Activated CD4-positive, alpha-beta memory T cell treated with anti-CD3 and anti-CD28 coated beads for 36 hours (primary cell): Measurements from ENCODE around the gene RRP8. TPM values are rescaled to one million over a fixed set of nuclear protein-coding genes. Genes with fewer than 3 reads are reported as not detected.

Experiments used
- CTCF ChIA-PET: fragments of 350-600 bp; sonication (Branson Sonifier 250); formaldehyde crosslinking; loops from one replicate; lab custom pipeline; 2021; ENCODE audit warnings: antibody characterized with exemption, inconsistent platforms; lab: Charles Lee
- POLR2A ChIA-PET: fragments of 350-600 bp; sonication (Branson Sonifier 250); formaldehyde crosslinking; loops from one replicate; lab custom pipeline; 2021; ENCODE audit warnings: antibody characterized with exemption; lab: Charles Lee
- DNase-seq: peaks from one replicate; pipeline ENCODE4 v3.0.0-alpha.2; 2020
- H3K27ac Mint-ChIP-seq: one replicate; pipeline ENCODE4 v1.8.0; 2021; ENCODE audit warnings: mixed read lengths
- H3K27me3 Mint-ChIP-seq: one replicate; pipeline ENCODE4 v1.8.0; 2021; ENCODE audit warnings: mixed read lengths
- H3K36me3 Mint-ChIP-seq: one replicate; pipeline ENCODE4 v1.8.0; 2021; ENCODE audit warnings: mixed read lengths
- H3K4me1 Mint-ChIP-seq: one replicate; pipeline ENCODE4 v1.8.0; 2021; ENCODE audit warnings: low read depth, mixed read lengths
- H3K4me3 Mint-ChIP-seq: one replicate; pipeline ENCODE4 v1.8.0; 2021; ENCODE audit warnings: mild to moderate bottlenecking, mixed read lengths
- H3K9me3 Mint-ChIP-seq: one replicate; pipeline ENCODE4 v1.8.0; 2021; ENCODE audit warnings: mixed read lengths
- intact Hi-C: fragments of 100-400 bp; cut with micrococcal nuclease; formaldehyde crosslinking; loops from one replicate; pipeline ENCODE4 v1.15.1; 2023
- total RNA-seq, 2 experiments: library from RNA; stranded (reverse); gene quantifications; one replicate each; pipeline ENCODE4 v1.2.3, GENCODE V29; 2021

The RRP8 gene
- total RNA-seq, 2 experiments from 2014 or later, result 34.9 to 37.5 TPM

DNA sequence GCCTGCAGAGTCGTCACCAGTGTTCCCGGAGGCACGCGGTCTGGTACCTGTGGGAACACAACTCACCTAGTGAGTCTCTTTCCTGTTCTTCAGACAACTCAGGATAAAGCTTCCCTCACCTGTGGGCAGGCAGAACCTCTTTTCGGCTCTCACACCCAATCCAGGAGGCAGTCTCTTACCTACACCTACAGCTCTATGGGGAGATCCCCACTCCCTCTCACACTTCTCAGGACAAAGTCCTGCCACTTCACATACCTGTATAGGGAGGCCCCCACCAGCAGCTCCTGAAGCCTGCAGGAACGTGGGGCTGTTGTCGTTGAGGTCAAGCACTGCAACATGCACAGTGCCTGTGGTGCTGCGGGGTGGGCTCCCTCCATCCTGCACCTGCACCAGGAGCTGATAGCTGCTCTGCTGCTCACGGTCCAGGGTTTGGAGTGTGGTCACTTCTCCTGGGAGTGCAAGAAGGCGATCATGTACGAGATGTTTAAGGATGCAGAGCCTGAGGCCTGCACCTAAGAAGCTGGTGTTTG, 28.0 kb upstream of the RRP8 start:
- Mint-ChIP-seq H3K4me1 (peaks cover 19% of the 10 kb centered on the region), H3K27me3 (no peaks in the 10 kb centered on the region), H3K4me3 (no peak overlapping the region), H3K36me3 (peaks cover 1% of the 10 kb centered on the region), H3K9me3 (no peaks in the 10 kb centered on the region), H3K27ac (no peak overlapping the region)
- intact Hi-C loops, result no loop called here
- DNase-seq, result no peak
- POLR2A ChIA-PET, result interaction anchor here (1.0 kb wide), 1 partner anchor 10 kb away, joined by 3 read pairs; no protein-coding TSS in a partner anchor
- CTCF ChIA-PET, result interaction anchor here (0.8 kb wide), 1 partner anchor 74 kb away, joined by 3 read pairs; no protein-coding TSS in a partner anchor

- Mint-ChIP-seq H3K27ac (no peak overlapping the region), H3K27me3 (no peaks in the 10 kb centered on the region), H3K4me3 (no peak overlapping the region), H3K9me3 (no peaks in the 10 kb centered on the region), H3K4me1 (peaks cover 20% of the 10 kb centered on the region), H3K36me3 (peaks cover 1% of the 10 kb centered on the region)
- ChIA-PET CTCF (interaction anchor here (0.8 kb wide), 1 partner anchor 74 kb away, joined by 3 read pairs; no protein-coding TSS in a partner anchor), POLR2A (interaction anchor here (1.0 kb wide), 1 partner anchor 10 kb away, joined by 3 read pairs; no protein-coding TSS in a partner anchor)
- DNase-seq, result no peak
- intact Hi-C loops, result no loop called here
Measured at GRCh38 chr11:6630632-6631291, 27.3 kb upstream of the RRP8 start.

DNA sequence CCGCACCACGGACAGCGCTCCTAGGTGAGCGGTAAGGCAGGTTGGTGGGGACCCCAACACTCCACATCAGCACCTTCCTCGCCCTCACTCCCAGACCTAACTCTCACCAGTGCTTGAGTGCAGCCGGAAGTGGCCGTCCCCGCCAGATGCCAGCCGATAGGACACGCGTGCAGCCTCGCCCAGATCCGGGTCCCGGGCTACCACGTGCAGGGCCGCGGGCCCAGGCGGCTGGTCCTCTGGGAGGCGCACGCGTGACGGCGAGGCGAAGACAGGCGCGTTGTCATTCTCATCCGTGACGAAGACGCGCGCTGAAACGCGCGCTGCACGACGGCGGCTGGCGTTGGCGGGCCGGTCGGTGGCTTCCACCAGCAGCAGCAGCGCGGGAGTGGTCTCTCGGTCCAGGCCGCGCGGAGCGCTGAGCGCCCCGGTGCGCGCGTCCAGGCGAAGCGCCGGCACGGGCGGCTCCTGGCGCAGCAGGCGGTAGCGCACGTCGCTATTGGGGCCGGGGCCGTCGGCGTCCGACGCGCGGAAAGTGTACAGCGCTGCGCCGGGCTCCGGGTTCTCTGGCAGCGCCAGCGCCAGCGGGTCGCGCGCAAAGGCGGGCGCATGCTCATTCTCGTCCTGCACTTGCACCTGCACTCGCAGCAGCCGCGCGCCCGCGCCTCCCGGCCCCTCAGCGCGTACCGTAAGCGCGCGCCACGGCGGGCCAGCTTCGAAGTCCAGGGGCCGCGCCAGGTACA, 26.6 kb upstream of the RRP8 start:
- POLR2A ChIA-PET, result no interaction called here
- Mint-ChIP-seq H3K4me1 (peaks cover 20% of the 10 kb centered on the region), H3K4me3 (no peak overlapping the region), H3K36me3 (peaks cover 1% of the 10 kb centered on the region), H3K27me3 (no peaks in the 10 kb centered on the region), H3K9me3 (no peaks in the 10 kb centered on the region), H3K27ac (no peak overlapping the region)
- no peak for DNase-seq
- CTCF ChIA-PET, result interaction anchor here (1.0 kb wide), 1 partner anchor 11 kb away, joined by 4 read pairs; the partner anchor contains the start of gene TPP1
- intact Hi-C loops, result no loop called here

- Mint-ChIP-seq H3K9me3 (no peaks in the 10 kb centered on the region), H3K27ac (no peak overlapping the region), H3K4me1 (peaks cover 20% of the 10 kb centered on the region), H3K4me3 (no peak overlapping the region), H3K27me3 (no peaks in the 10 kb centered on the region), H3K36me3 (peaks cover 1% of the 10 kb centered on the region)
- ChIA-PET POLR2A (no interaction called here), CTCF (interaction anchor here (0.8 to 1.0 kb wide), 2 partner anchors 11 to 18 kb away, joined by 3 to 4 read pairs; partner anchors contain the start of genes TAF10 and TPP1)
- intact Hi-C loops, result no loop called here
- no peak for DNase-seq
Measured at GRCh38 chr11:6629573-6629891, 26.1 kb upstream of the RRP8 start.

GRCh38 chr11:6628526-6628925, 25.1 kb upstream of the RRP8 start:
- DNase-seq, result no peak
- intact Hi-C loops, result no loop called here
- Mint-ChIP-seq H3K36me3 (peaks cover 1% of the 10 kb centered on the region), H3K4me1 (peaks cover 20% of the 10 kb centered on the region), H3K9me3 (no peaks in the 10 kb centered on the region), H3K4me3 (no peak overlapping the region), H3K27ac (no peak overlapping the region), H3K27me3 (no peaks in the 10 kb centered on the region)
- CTCF ChIA-PET, result interaction anchor here (1.5 kb wide), 1 partner anchor 10 kb away, joined by 5 read pairs; no protein-coding TSS in a partner anchor
- POLR2A ChIA-PET, result no interaction called here

- Mint-ChIP-seq H3K4me3 (peak overlapping the region; percentile 2), H3K9me3 (no peaks in the 10 kb centered on the region), H3K36me3 (peaks cover 1% of the 10 kb centered on the region), H3K27ac (no peak overlapping the region), H3K27me3 (no peaks in the 10 kb centered on the region), H3K4me1 (peaks cover 20% of the 10 kb centered on the region)
- CTCF ChIA-PET, result interaction anchor here (0.7 to 1.5 kb wide), 4 partner anchors 10 to 74 kb away, joined by 3 to 5 read pairs (median 4); partner anchors contain the start of gene MRPL17
- intact Hi-C loops, result no loop called here
- POLR2A ChIA-PET, result interaction anchor here (1.0 to 1.4 kb wide), 2 partner anchors 9 to 56 kb away, joined by 3 to 6 read pairs; partner anchors contain the start of genes MRPL17 and TPP1
- peak; percentile 34 for DNase-seq
Measured at GRCh38 chr11:6627762-6628241, 24.4 kb upstream of the RRP8 start.

DNA sequence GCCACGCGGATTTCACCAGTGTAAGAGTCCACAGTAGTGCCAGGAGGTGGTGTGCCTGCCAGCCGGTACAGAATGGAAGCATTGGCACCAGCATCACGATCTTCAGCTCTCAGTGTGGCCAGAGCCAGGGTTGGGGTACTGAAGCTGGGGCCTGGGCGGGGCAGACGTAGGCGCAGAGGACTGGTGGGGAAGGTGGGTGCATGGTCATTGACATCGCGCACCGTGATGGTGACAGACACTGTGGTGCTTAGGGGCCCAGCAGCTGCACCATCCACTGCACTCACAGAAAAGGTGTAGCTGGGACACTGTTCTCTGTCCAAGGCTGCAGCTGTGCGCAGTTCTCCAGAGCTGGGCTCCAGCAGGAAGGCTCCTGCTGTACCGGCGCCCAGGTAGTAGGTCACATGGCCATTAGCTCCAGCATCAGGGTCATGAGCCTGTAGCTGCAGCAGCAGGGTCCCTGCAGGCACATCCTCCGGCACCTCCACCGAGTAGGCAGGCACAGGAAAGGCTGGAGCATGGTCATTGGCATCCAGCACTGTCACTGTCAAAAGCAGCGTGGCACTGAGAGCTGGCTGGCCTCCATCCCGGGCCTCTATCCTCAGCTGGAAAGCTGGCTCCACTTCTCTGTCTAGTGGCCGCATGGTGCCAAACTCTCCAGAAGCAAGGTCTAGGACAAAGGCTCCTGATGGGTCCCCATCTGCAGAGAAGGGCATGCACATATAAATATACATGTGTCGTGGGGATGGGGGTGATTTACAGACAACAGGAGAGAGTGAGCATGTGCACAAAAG, 23.8 kb upstream of the RRP8 start:
- intact Hi-C loops, result no loop called here
- no peaks in the 10 kb centered on the region for H3K9me3 Mint-ChIP-seq
- no peaks in the 10 kb centered on the region for H3K27me3 Mint-ChIP-seq
- peaks cover 1% of the 10 kb centered on the region for H3K36me3 Mint-ChIP-seq
- H3K4me3 Mint-ChIP-seq, result peak overlapping the region; percentile 2
- POLR2A ChIA-PET, result interaction anchor here (1.0 to 1.4 kb wide), 2 partner anchors 8 to 56 kb away, joined by 3 to 6 read pairs; partner anchors contain the start of genes MRPL17 and TPP1
- no peak overlapping the region for H3K27ac Mint-ChIP-seq
- CTCF ChIA-PET, result interaction anchor here (0.7 to 1.5 kb wide), 4 partner anchors 9 to 75 kb away, joined by 3 to 5 read pairs (median 4); partner anchors contain the start of gene MRPL17
- peaks cover 20% of the 10 kb centered on the region for H3K4me1 Mint-ChIP-seq
- DNase-seq, result no peak

GRCh38 chr11:6625832-6626420, 22.5 kb upstream of the RRP8 start:
- POLR2A ChIA-PET, result no interaction called here

GRCh38 chr11:6625156-6625831, 21.9 kb upstream of the RRP8 start:
- H3K9me3 Mint-ChIP-seq, result no peaks in the 10 kb centered on the region
- DNase-seq, result no peak
- H3K4me3 Mint-ChIP-seq, result no peak overlapping the region
- intact Hi-C loops, result no loop called here
- no peaks in the 10 kb centered on the region for H3K27me3 Mint-ChIP-seq
- ChIA-PET CTCF (interaction anchor here (0.7 to 1.3 kb wide), 2 partner anchors 42 to 129 kb away, joined by 3 read pairs; no protein-coding TSS in a partner anchor), POLR2A (no interaction called here)
- H3K36me3 Mint-ChIP-seq, result no peaks in the 10 kb centered on the region
- peaks cover 20% of the 10 kb centered on the region for H3K4me1 Mint-ChIP-seq
- H3K27ac Mint-ChIP-seq, result no peak overlapping the region

More at GRCh38 chr11:6625832-6626420, 22.5 kb upstream of the RRP8 start:
- Mint-ChIP-seq H3K4me3 (no peak overlapping the region), H3K36me3 (no peaks in the 10 kb centered on the region), H3K9me3 (no peaks in the 10 kb centered on the region), H3K27me3 (no peaks in the 10 kb centered on the region), H3K27ac (no peak overlapping the region), H3K4me1 (peaks cover 20% of the 10 kb centered on the region)
- no peak for DNase-seq
- CTCF ChIA-PET, result interaction anchor here (1.3 kb wide), 1 partner anchor 129 kb away, joined by 3 read pairs; no protein-coding TSS in a partner anchor
- intact Hi-C loops, result no loop called here

GRCh38 chr11:6623391-6624363, 20.3 kb upstream of the RRP8 start:
- no peaks in the 10 kb centered on the region for H3K36me3 Mint-ChIP-seq
- ChIA-PET POLR2A (no interaction called here), CTCF (interaction anchor here (0.9 kb wide), 1 partner anchor 12 kb away, joined by 3 read pairs; the partner anchor contains the start of gene TAF10)
- no peaks in the 10 kb centered on the region for H3K9me3 Mint-ChIP-seq
- H3K27ac Mint-ChIP-seq, result no peak overlapping the region
- intact Hi-C loops, result no loop called here
- peaks cover 20% of the 10 kb centered on the region for H3K4me1 Mint-ChIP-seq
- H3K4me3 Mint-ChIP-seq, result no peak overlapping the region
- no peaks in the 10 kb centered on the region for H3K27me3 Mint-ChIP-seq
- DNase-seq, result no peak
